Right lobe of liver (tissue), 6 donors: ENCODE results near the gene LCOR. TPM values are rescaled to one million over a fixed set of nuclear protein-coding genes. Genes with fewer than 3 reads are reported as not detected.

Experiments
- ATAC-seq, 4 donors: fragments of 200-7000 bp; cut with Tn5 transposase; one replicate each; pipeline ENCODE4 v1.9.1; 2020; ENCODE audit warnings: mild to moderate bottlenecking in 4 of 4, moderate library complexity in 4 of 4
- DNase-seq, 3 donors: peaks; one replicate each; pipeline ENCODE4 v3.0.0-alpha.2; 2020
- H3K27ac ChIP-seq, 3 donors: fragments of 200-600 bp; one replicate each; pipeline ENCODE4 v1.8.0; 2022
- H3K27me3 ChIP-seq, 2 donors: fragments of 200-600 bp; one replicate each; pipeline ENCODE4 v1.8.0; 2022
- H3K36me3 ChIP-seq, 4 donors: fragments of 200-600 bp; sonication (generic) in 1 of 4; one replicate each; pipeline versions ENCODE4 v1.5.1 to v1.8.0; 2017 to 2022; ENCODE audit warnings: control low read depth in 1 of 4
- H3K4me1 ChIP-seq, 4 donors: fragments of 200-600 bp; sonication (generic) in 1 of 4; one replicate each; pipeline versions ENCODE4 v1.5.1 to v1.8.0; 2017 to 2022; ENCODE audit warnings: control low read depth in 1 of 4
- H3K4me3 ChIP-seq, 3 donors: fragments of 200-600 bp; one replicate each; pipeline ENCODE4 v1.8.0; 2022
- H3K9me3 ChIP-seq, 4 donors: fragments of 200-600 bp; sonication (generic) in 1 of 4; one replicate each; pipeline versions ENCODE4 v1.5.1 to v1.8.0; 2017 to 2022; ENCODE audit warnings: control low read depth in 1 of 4
- CTCF ChIP-seq, 4 donors: fragments of 200-600 bp in 3 of 4; fragments of 450-650 bp in 1 of 4; IDR thresholded peaks; one replicate each; pipeline versions ENCODE4 v1.5.1 to v1.8.0; 2016 to 2022; ENCODE audit warnings: antibody characterized with exemption in 4 of 4, mild to moderate bottlenecking in 2 of 4
- POLR2A ChIP-seq: fragments of 450-650 bp; IDR thresholded peaks from one replicate; pipeline ENCODE4 v1.6.1; 2017; ENCODE audit warnings: antibody characterized with exemption, mild to moderate bottlenecking
- WGBS: methylation state at CpG from one replicate; pipeline ENCODE4 v1.1.6; 2018; ENCODE audit warnings: low coverage, low lambda C conversion rate; ENCODE audit not compliant: insufficient coverage; ENCODE audit errors: missing lambda C conversion rate; 5-methylcytosine and 5-hydroxymethylcytosine counted together
- intact Hi-C, 2 donors: fragments of 100-400 bp; cut with DNase I; formaldehyde crosslinking; loops; one replicate each; pipeline versions ENCODE4 v1.11.2 to v1.14.1; 2022
- total RNA-seq, 6 experiments: library from RNA; depleted of rRNA in 2 of 6; stranded (reverse); fragments of >200 nt in 2 of 6; fragmentation: NEBNext Ultra II Directional in 3 of 6; extraction: Animal tissue kit (Norgen Biotek cat#: 25700) in 3 of 6; gene quantifications; one replicate each; pipeline versions ENCODE4 v1.1.0 to v1.2.4, GENCODE V29; 2016 to 2023
- donor health status: DM: no; HTN: yes; CAD: no.
- donor health status: DM: no; HTN: no; CAD: no.
- donor health status: DM: no; HTN: no; CAD: no.
- donor health status: DM: no; HTN: yes; CAD: no.
- donor health status: DM: no; HTN: yes; CAD: no.

Gene LCOR
- total RNA-seq, 6 experiments from 2014 or later = 8.6 to 16.3 (median 12.9) TPM

- Histone ChIP-seq H3K9me3 (no peaks in the 10 kb centered on the region), H3K27me3 (no peaks in the 10 kb centered on the region), H3K4me3 (no peak overlapping the region), H3K36me3 (no peaks in the 10 kb centered on the region), H3K4me1 (peaks cover 0 to 2% (median 0%) of the 10 kb centered on the region in 4 donors), H3K27ac (no peak overlapping the region)
- intact Hi-C loops = no loop called here
- no peak for DNase-seq
- TF ChIP-seq CTCF (IDR thresholded peaks at IDR 0.05) (no peak), POLR2A (no peak)
- no peak for ATAC-seq
- 79% methylated on average over 3 of the region's 3 CpGs for WGBS
Measured at GRCh38 chr10:96912405-96912804, 80.3 kb downstream of the LCOR start.

GRCh38 chr10:96913906-96914305, 81.8 kb downstream of the LCOR start:
- TF ChIP-seq CTCF (IDR thresholded peaks at IDR 0.05) (no peak), POLR2A (no peak)
- 95% methylated on average over 4 of the region's 5 CpGs for WGBS
- intact Hi-C loops = no loop called here
- ATAC-seq (no peak), DNase-seq (no peak)
- Histone ChIP-seq H3K4me1 (peaks cover 0 to 4% (median 1%) of the 10 kb centered on the region in 4 donors), H3K4me3 (no peak overlapping the region), H3K27ac (no peak overlapping the region), H3K36me3 (no peaks in the 10 kb centered on the region), H3K9me3 (no peaks in the 10 kb centered on the region), H3K27me3 (no peaks in the 10 kb centered on the region)

- no peaks in the 10 kb centered on the region for H3K9me3 ChIP-seq
- no peak overlapping the region for H3K27ac ChIP-seq
- 66% methylated on average over 5 of the region's 5 CpGs for WGBS
- TF ChIP-seq POLR2A (no peak), CTCF (IDR thresholded peaks at IDR 0.05) (no peak)
- H3K4me3 ChIP-seq = no peak overlapping the region
- H3K36me3 ChIP-seq = no peaks in the 10 kb centered on the region
- H3K27me3 ChIP-seq = no peaks in the 10 kb centered on the region
- H3K4me1 ChIP-seq = peaks cover 0 to 4% (median under 1%) of the 10 kb centered on the region in 4 donors
- intact Hi-C loops = no loop called here
- DNase-seq (no peak), ATAC-seq (no peak)
Measured at GRCh38 chr10:96917628-96918027, 85.5 kb downstream of the LCOR start.

GRCh38 chr10:96918214-96919002, 86.3 kb downstream of the LCOR start:
- H3K4me1 ChIP-seq = peaks cover 0 to 4% (median 0%) of the 10 kb centered on the region in 4 donors
- DNase-seq (no peak), ATAC-seq (no peak)
- WGBS = 83% methylated on average over 5 of the region's 5 CpGs
- H3K36me3 ChIP-seq = no peaks in the 10 kb centered on the region
- intact Hi-C loops = no loop called here
- no peaks in the 10 kb centered on the region for H3K9me3 ChIP-seq
- H3K4me3 ChIP-seq = no peak overlapping the region
- H3K27me3 ChIP-seq = no peaks in the 10 kb centered on the region
- TF ChIP-seq POLR2A = no peak
- TF ChIP-seq CTCF (IDR thresholded peaks at IDR 0.05) = no peak
- H3K27ac ChIP-seq = no peak overlapping the region
